Transverse colon (tissue), 4 donors: ENCODE results near the gene RAPGEF4. TPM values are rescaled to one million over a fixed set of nuclear protein-coding genes. Genes with fewer than 3 reads are reported as not detected.
A peak's percentile ranks its signal among the peaks of the same experiment; 100 is the strongest.

Source experiments
- DNase-seq: peaks from one replicate; pipeline ENCODE4 v3.0.0-alpha.2; 2019
- H3K27ac ChIP-seq, 4 donors: fragments of 200-600 bp; sonication (generic); 2 replicates each; pipeline ENCODE4 v1.5.1; 2016 to 2018; ENCODE audit warnings: inconsistent platforms in 4 of 4
- H3K27me3 ChIP-seq: fragments of 200-600 bp; sonication (generic); 2 replicates; pipeline ENCODE4 v1.5.1; 2017; ENCODE audit warnings: inconsistent platforms
- H3K36me3 ChIP-seq, 4 donors: fragments of 200-600 bp; sonication (generic); 2 replicates each; pipeline ENCODE4 v1.5.1; 2017 to 2019; ENCODE audit warnings: inconsistent platforms in 4 of 4
- H3K4me1 ChIP-seq, 4 donors: fragments of 200-600 bp; sonication (generic); 2 replicates each; pipeline ENCODE4 v1.5.1; 2017 to 2020; ENCODE audit warnings: inconsistent platforms in 4 of 4
- H3K4me3 ChIP-seq, 4 donors: fragments of 200-600 bp; sonication (generic); 1 replicate in 1 of 4; 2 replicates in 3 of 4; pipeline versions ENCODE4 v1.5.1 to v1.6.1; 2017 to 2019; ENCODE audit warnings: inconsistent platforms in 4 of 4
- H3K9me3 ChIP-seq, 2 donors: fragments of 200-600 bp; sonication (generic); 2 replicates each; pipeline ENCODE4 v1.5.1; 2017 to 2019; ENCODE audit warnings: inconsistent platforms in 2 of 2
- CTCF ChIP-seq, 5 experiments: fragments of 200-600 bp in 3 of 5; fragments of 450-650 bp in 2 of 5; sonication (generic) in 3 of 5; IDR thresholded peaks; 1 replicate in 2 of 5; 2 replicates in 3 of 5; pipeline ENCODE4 v1.5.1; 2016 to 2017; ENCODE audit warnings: antibody characterized with exemption in 5 of 5, inconsistent platforms in 3 of 5, mild to moderate bottlenecking in 2 of 5, moderate library complexity in 1 of 5
- EP300 ChIP-seq: sonication (generic); formaldehyde crosslinking; IDR thresholded peaks from one replicate; pipeline ENCODE4 v1.6.1; 2017; ENCODE audit warnings: antibody characterized with exemption, low read depth
- POLR2A ChIP-seq: fragments of 450-650 bp; IDR thresholded peaks from one replicate; pipeline ENCODE4 v1.6.1; 2016; ENCODE audit warnings: antibody characterized with exemption, mild to moderate bottlenecking, moderate library complexity
- POLR2AphosphoS5 ChIP-seq, 3 donors: sonication (generic); formaldehyde crosslinking; IDR thresholded peaks; one replicate each; pipeline ENCODE4 v1.6.1; 2016; ENCODE audit warnings: antibody characterized with exemption in 3 of 3
- WGBS, 2 donors: methylation state at CpG; one replicate each; pipeline ENCODE4 v1.1.5; 2018; ENCODE audit warnings: low coverage in 1 of 2; 5-methylcytosine and 5-hydroxymethylcytosine counted together
- in situ Hi-C, 4 donors: fragments of 200-750 bp; cut with MboI; loops; one replicate each; pipeline versions ENCODE4 v1.15.0 to v1.15.1; 2017; ENCODE audit warnings: low sequenced_read_pairs in 3 of 4, low pct_ligation_motif_present in 1 of 4, low pct_unique_long_range_greater_than_20kb in 1 of 4
- intact Hi-C: fragments of 100-400 bp; cut with DNase I; formaldehyde crosslinking; loops from one replicate; pipeline ENCODE4 v1.15.1; 2023; ENCODE audit warnings: low total_unique reads
- total RNA-seq, 4 donors: library from RNA; depleted of rRNA; stranded (reverse); fragments of >200 nt; gene quantifications; one replicate each; pipeline ENCODE4 v1.1.0, GENCODE V29; 2016

RAPGEF4 gene
- total RNA-seq, 4 donors from 2014 or later: 1.4 to 12.3 (median 2.2) TPM; not detected in 1

GRCh38 chr2:172698041-172698863 is 37.4 kb upstream of the RAPGEF4 start:
- 53 to 78% methylated on average over 4 to 5 of the region's 5 CpGs for WGBS, 2 donors
- no peaks in the 10 kb centered on the region for H3K27me3 ChIP-seq
- no peak overlapping the region for H3K4me3 ChIP-seq
- no peaks in the 10 kb centered on the region for H3K36me3 ChIP-seq
- no peak overlapping the region for H3K27ac ChIP-seq
- TF ChIP-seq POLR2A (no peak), EP300 (no peak), POLR2AphosphoS5 (IDR thresholded peaks at IDR 0.05) (no peak), CTCF (IDR thresholded peaks at IDR 0.05) (no peak)
- peaks cover 2 to 7% (median 6%) of the 10 kb centered on the region in 4 donors for H3K4me1 ChIP-seq
- in situ Hi-C loops: no loop called here
- intact Hi-C loops: no loop called here
- DNase-seq: no peak
- no peaks in the 10 kb centered on the region for H3K9me3 ChIP-seq

GRCh38 chr2:172701250-172701649 is 34.4 kb upstream of the RAPGEF4 start:
- in situ Hi-C loops (loop anchor here in 1 of 4 donors (25.0 kb wide), 1 partner anchor 89 kb away; no protein-coding TSS in a partner anchor), intact Hi-C loops (loop anchor here (10.0 kb wide), 1 partner anchor 236 kb away; no protein-coding TSS in a partner anchor)
- H3K9me3 ChIP-seq: no peaks in the 10 kb centered on the region
- no peak for DNase-seq
- H3K36me3 ChIP-seq: no peaks in the 10 kb centered on the region
- H3K4me3 ChIP-seq: no peak overlapping the region
- H3K27ac ChIP-seq: no peak overlapping the region
- no peaks in the 10 kb centered on the region for H3K27me3 ChIP-seq
- TF ChIP-seq POLR2A: no peak
- H3K4me1 ChIP-seq: no peaks in the 10 kb centered on the region
- 56 to 66% methylated on average over 1 of the region's 1 CpG for WGBS, 2 donors

GRCh38 chr2:172702451-172702850 is 33.2 kb upstream of the RAPGEF4 start:
- no peaks in the 10 kb centered on the region for H3K9me3 ChIP-seq
- H3K4me1 ChIP-seq: no peaks in the 10 kb centered on the region
- H3K36me3 ChIP-seq: no peaks in the 10 kb centered on the region
- 74% methylated on average over 1 of the region's 1 CpG; no CpG with 5 or more reads in 1 of the 2 donors for WGBS, 2 donors
- H3K4me3 ChIP-seq: no peak overlapping the region
- in situ Hi-C loops: loop anchor here in 1 of 4 donors (25.0 kb wide), 1 partner anchor 90 kb away; no protein-coding TSS in a partner anchor
- DNase-seq: no peak
- H3K27me3 ChIP-seq: no peaks in the 10 kb centered on the region
- TF ChIP-seq POLR2AphosphoS5 (IDR thresholded peaks at IDR 0.05) (no peak), EP300 (no peak)
- H3K27ac ChIP-seq: no peak overlapping the region
- intact Hi-C loops: loop anchor here (10.0 kb wide), 1 partner anchor 238 kb away; no protein-coding TSS in a partner anchor

GRCh38 chr2:172704072-172704936 is 31.3 kb upstream of the RAPGEF4 start:
- Histone ChIP-seq H3K27me3 (no peaks in the 10 kb centered on the region), H3K9me3 (no peaks in the 10 kb centered on the region), H3K4me3 (no peak overlapping the region), H3K36me3 (no peaks in the 10 kb centered on the region), H3K4me1 (no peaks in the 10 kb centered on the region), H3K27ac (no peak overlapping the region)
- TF ChIP-seq POLR2A (no peak), CTCF (IDR thresholded peaks at IDR 0.05) (peak; percentile 30 to 56 (median 43))
- DNase-seq: no peak
- WGBS, 2 donors: 64 to 91% methylated on average over 6 to 11 of the region's 11 CpGs
- in situ Hi-C loops (loop anchor here in 1 of 4 donors (25.0 kb wide), 1 partner anchor 92 kb away; no protein-coding TSS in a partner anchor), intact Hi-C loops (loop anchor here (10.0 kb wide), 1 partner anchor 240 kb away; no protein-coding TSS in a partner anchor)

GRCh38 chr2:172705352-172705751 is 30.3 kb upstream of the RAPGEF4 start:
- no peaks in the 10 kb centered on the region for H3K36me3 ChIP-seq
- H3K4me3 ChIP-seq: no peak overlapping the region
- TF ChIP-seq POLR2AphosphoS5 (IDR thresholded peaks at IDR 0.05) (no peak), POLR2A (no peak), CTCF (IDR thresholded peaks at IDR 0.05) (no peak)
- WGBS, 2 donors: 70 to 95% methylated on average over 2 of the region's 2 CpGs
- no peaks in the 10 kb centered on the region for H3K4me1 ChIP-seq
- no peak for DNase-seq
- H3K9me3 ChIP-seq: no peaks in the 10 kb centered on the region
- intact Hi-C loops (loop anchor here (10.0 kb wide), 1 partner anchor 241 kb away; no protein-coding TSS in a partner anchor), in situ Hi-C loops (loop anchor here in 1 of 4 donors (25.0 kb wide), 1 partner anchor 93 kb away; no protein-coding TSS in a partner anchor)
- no peak overlapping the region for H3K27ac ChIP-seq
- no peaks in the 10 kb centered on the region for H3K27me3 ChIP-seq
